ENCODE data around the gene TLX2. TPM values are rescaled to one million over a fixed set of nuclear protein-coding genes. Genes with fewer than 3 reads are reported as not detected.

TLX2 gene
- total and polyA plus RNA-seq, 2 of the 13 experiments (the other 11 are each of a cell fraction or from before 2014, with no cell fraction given): 0.05 to 0.20 TPM

DNA sequence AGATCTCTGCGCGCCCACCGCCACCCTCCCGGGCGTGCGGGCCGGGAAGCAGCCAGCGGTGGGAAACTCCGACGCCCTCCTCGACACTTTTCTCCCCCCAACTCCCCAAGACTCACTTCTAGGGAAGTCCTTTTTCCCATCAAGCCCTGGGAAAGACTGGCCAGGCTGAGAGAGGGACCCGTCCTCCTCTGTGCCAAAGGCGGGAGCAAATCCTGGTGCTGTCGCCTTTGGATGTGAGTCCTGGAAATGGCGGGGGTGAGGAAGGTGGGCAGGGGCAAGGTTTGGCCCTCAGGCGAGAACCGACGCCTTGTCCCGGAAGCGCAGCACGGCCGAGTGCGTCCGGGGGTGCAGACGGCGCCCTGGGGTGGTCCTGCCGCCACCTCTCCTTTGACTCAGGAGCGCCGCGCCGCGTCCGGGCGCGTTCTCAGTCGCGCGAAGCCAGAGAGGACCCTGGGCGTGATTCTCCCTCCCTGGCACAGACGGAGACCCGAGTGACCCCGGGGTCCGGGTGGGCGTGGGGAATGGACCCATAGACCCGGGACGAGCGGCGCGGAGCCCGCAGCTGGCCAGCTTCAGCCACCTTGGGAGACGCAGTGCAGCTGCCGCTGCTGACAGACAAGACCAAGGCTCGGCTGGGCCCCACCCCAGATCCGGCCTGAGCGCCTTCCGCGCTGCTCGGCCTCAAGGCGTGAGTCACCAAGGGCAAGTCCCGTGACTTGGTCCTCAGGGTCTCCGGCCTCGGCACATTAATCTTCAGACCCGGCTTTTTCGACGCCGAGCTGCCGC, 11.3 kb upstream of the TLX2 start (continued):
- peak; percentile 41; the same call in 1 of the 2 replicates for TF ChIP-seq ZMYM3 (CRISPR knock-in tag; IDR thresholded peaks at IDR 0.05)
- TF ChIP-seq ZNF460 (CRISPR knock-in tag; IDR thresholded peaks at IDR 0.05; ENCODE audit: borderline replicate concordance): no peak; the same call in 1 of the 2 replicates
- TF ChIP-seq RBFOX2 (IDR thresholded peaks at IDR 0.05; ENCODE audit: low read depth, low read length): peak; percentile 97
- TF ChIP-seq DPF2 (CRISPR knock-in tag; IDR thresholded peaks at IDR 0.05; ENCODE audit: borderline replicate concordance, low read depth): no peak; the same call in 1 of the 2 replicates
- no peak for TF ChIP-seq ZKSCAN8 (CRISPR knock-in tag; IDR thresholded peaks at IDR 0.05; ENCODE audit: borderline replicate concordance)
- no peak for TF ChIP-seq ZNF17 (CRISPR knock-in tag; IDR thresholded peaks at IDR 0.05)
- TF ChIP-seq PRPF4 (IDR thresholded peaks at IDR 0.05; ENCODE audit: low read depth, low read length, poor library complexity, severe bottlenecking): no peak
- no peak for TF ChIP-seq TBL1XR1 (IDR thresholded peaks at IDR 0.05; ENCODE audit: borderline replicate concordance, low read length, partially characterized antibody)
- peak; percentile 55; the same call in 1 of the 2 replicates for TF ChIP-seq PITX1 (CRISPR knock-in tag; IDR thresholded peaks at IDR 0.05)
- TF ChIP-seq ZNF615 (CRISPR knock-in tag; IDR thresholded peaks at IDR 0.05; ENCODE audit: borderline replicate concordance): 0 out of 2 replicates have a peak, but pooled peaks have one; percentile 14
- TF ChIP-seq, protein P1, sequence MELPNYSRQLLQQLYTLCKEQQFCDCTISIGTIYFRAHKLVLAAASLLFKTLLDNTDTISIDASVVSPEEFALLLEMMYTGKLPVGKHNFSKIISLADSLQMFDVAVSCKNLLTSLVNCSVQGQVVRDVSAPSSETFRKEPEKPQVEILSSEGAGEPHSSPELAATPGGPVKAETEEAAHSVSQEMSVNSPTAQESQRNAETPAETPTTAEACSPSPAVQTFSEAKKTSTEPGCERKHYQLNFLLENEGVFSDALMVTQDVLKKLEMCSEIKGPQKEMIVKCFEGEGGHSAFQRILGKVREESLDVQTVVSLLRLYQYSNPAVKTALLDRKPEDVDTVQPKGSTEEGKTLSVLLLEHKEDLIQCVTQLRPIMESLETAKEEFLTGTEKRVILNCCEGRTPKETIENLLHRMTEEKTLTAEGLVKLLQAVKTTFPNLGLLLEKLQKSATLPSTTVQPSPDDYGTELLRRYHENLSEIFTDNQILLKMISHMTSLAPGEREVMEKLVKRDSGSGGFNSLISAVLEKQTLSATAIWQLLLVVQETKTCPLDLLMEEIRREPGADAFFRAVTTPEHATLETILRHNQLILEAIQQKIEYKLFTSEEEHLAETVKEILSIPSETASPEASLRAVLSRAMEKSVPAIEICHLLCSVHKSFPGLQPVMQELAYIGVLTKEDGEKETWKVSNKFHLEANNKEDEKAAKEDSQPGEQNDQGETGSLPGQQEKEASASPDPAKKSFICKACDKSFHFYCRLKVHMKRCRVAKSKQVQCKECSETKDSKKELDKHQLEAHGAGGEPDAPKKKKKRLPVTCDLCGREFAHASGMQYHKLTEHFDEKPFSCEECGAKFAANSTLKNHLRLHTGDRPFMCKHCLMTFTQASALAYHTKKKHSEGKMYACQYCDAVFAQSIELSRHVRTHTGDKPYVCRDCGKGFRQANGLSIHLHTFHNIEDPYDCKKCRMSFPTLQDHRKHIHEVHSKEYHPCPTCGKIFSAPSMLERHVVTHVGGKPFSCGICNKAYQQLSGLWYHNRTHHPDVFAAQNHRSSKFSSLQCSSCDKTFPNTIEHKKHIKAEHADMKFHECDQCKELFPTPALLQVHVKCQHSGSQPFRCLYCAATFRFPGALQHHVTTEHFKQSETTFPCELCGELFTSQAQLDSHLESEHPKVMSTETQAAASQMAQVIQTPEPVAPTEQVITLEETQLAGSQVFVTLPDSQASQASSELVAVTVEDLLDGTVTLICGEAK (IDR thresholded peaks at IDR 0.05): no peak
- TF ChIP-seq, protein P1 (CRISPR knock-in tag; IDR thresholded peaks at IDR 0.05): peak; percentile 67; the same call in 1 of the 2 replicates
- peak; percentile 23 for TF ChIP-seq PHF5A (CRISPR knock-in tag; IDR thresholded peaks at IDR 0.05; ENCODE audit: low read depth, unreplicated experiment)
- no peak for TF ChIP-seq ZFP36 (IDR thresholded peaks at IDR 0.05; ENCODE audit: borderline replicate concordance, low read depth, low read length, partially characterized antibody)
- TF ChIP-seq, protein P2, sequence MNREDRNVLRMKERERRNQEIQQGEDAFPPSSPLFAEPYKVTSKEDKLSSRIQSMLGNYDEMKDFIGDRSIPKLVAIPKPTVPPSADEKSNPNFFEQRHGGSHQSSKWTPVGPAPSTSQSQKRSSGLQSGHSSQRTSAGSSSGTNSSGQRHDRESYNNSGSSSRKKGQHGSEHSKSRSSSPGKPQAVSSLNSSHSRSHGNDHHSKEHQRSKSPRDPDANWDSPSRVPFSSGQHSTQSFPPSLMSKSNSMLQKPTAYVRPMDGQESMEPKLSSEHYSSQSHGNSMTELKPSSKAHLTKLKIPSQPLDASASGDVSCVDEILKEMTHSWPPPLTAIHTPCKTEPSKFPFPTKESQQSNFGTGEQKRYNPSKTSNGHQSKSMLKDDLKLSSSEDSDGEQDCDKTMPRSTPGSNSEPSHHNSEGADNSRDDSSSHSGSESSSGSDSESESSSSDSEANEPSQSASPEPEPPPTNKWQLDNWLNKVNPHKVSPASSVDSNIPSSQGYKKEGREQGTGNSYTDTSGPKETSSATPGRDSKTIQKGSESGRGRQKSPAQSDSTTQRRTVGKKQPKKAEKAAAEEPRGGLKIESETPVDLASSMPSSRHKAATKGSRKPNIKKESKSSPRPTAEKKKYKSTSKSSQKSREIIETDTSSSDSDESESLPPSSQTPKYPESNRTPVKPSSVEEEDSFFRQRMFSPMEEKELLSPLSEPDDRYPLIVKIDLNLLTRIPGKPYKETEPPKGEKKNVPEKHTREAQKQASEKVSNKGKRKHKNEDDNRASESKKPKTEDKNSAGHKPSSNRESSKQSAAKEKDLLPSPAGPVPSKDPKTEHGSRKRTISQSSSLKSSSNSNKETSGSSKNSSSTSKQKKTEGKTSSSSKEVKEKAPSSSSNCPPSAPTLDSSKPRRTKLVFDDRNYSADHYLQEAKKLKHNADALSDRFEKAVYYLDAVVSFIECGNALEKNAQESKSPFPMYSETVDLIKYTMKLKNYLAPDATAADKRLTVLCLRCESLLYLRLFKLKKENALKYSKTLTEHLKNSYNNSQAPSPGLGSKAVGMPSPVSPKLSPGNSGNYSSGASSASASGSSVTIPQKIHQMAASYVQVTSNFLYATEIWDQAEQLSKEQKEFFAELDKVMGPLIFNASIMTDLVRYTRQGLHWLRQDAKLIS (CRISPR knock-in tag; IDR thresholded peaks at IDR 0.05): no peak
- peak; percentile 82 for TF ChIP-seq KDM5A (IDR thresholded peaks at IDR 0.05; ENCODE audit: borderline replicate concordance, low read length)

All from HepG2 (cell line).